Retina (tissue), 1 donor: ENCODE measurements around the gene NPR1.
"Not testable (repeated sequence)": the region's sequence is repeated elsewhere in the genome, so short reads cannot be mapped to it uniquely, and the experiment has no call there.

Experiments used
- DNase-seq: peaks from one replicate; pipeline ENCODE4 v3.0.0-alpha.2; 2016

Gene NPR1

GRCh38 chr1:153683854-153684253 is 5.4 kb downstream of the NPR1 start:
- DNase-seq = no peak

GRCh38 chr1:153684892-153685291 is 6.4 kb downstream of the NPR1 start:
- DNase-seq = no peak

GRCh38 chr1:153685544-153686340 is 7.3 kb downstream of the NPR1 start:
- peak; percentile 73 for DNase-seq

GRCh38 chr1:153687346-153688125 is 9.0 kb downstream of the NPR1 start:
- no peak for DNase-seq

GRCh38 chr1:153688276-153688675 is 9.8 kb downstream of the NPR1 start:
- no peak for DNase-seq

- DNase-seq = no peak
Observed at GRCh38 chr1:153688736-153689328, 10.3 kb downstream of the NPR1 start.

GRCh38 chr1:153693466-153693865 is 15.0 kb downstream of the NPR1 start:
- DNase-seq = no peak

GRCh38 chr1:153696741-153697140 is 18.3 kb downstream of the NPR1 start:
- no peak for DNase-seq

- DNase-seq = no peak
Observed at GRCh38 chr1:153697191-153698019, 18.9 kb downstream of the NPR1 start.

- DNase-seq = peak; percentile 77
Observed at GRCh38 chr1:153698020-153698922, 19.8 kb downstream of the NPR1 start.

- peak; percentile 28 for DNase-seq
Observed at GRCh38 chr1:153698923-153699714, 20.6 kb downstream of the NPR1 start.

GRCh38 chr1:153699768-153700167 is 21.3 kb downstream of the NPR1 start:
- no peak for DNase-seq

GRCh38 chr1:153705484-153705883 is 27.0 kb downstream of the NPR1 start:
- no peak for DNase-seq

- DNase-seq = no peak
Observed at GRCh38 chr1:153711026-153711425, 32.5 kb downstream of the NPR1 start.

- DNase-seq = not testable (repeated sequence)
Observed at GRCh38 chr1:153716211-153716610, 37.7 kb downstream of the NPR1 start.

GRCh38 chr1:153717330-153717729 is 38.8 kb downstream of the NPR1 start:
- DNase-seq = no peak

- DNase-seq = no peak
Observed at GRCh38 chr1:153723687-153724086, 45.2 kb downstream of the NPR1 start.

- not testable (repeated sequence) for DNase-seq
Observed at GRCh38 chr1:153724634-153725033, 46.1 kb downstream of the NPR1 start.

- DNase-seq = peak; percentile 98
Observed at GRCh38 chr1:153727463-153728304, 49.2 kb downstream of the NPR1 start, which contains the start of gene INTS3. INTS3 (plus strand) TSS chr1:153728050; CDS start chr1:153728635, 585 bp downstream.
